ENCODE data around the gene TIMP4.

- TF ChIP-seq CTCF (IDR thresholded peaks at IDR 0.05) (no peak), POLR2A (IDR thresholded peaks at IDR 0.05) (no peak), POLR2AphosphoS5 (IDR thresholded peaks at IDR 0.05) (no peak), EP300 (IDR thresholded peaks at IDR 0.05; ENCODE audit: low read depth) (no peak)
Observed at GRCh38 chr3:12181301-12181700, 22.6 kb upstream of the TIMP4 start.

Measured in transverse colon (tissue), 4 donors.